ENCODE measurements around the gene TUBA1A.
"Not testable (repeated sequence)": the region's sequence is repeated elsewhere in the genome, so short reads cannot be mapped to it uniquely, and the experiment has no call there.

TUBA1A gene

GRCh38 chr12:49147384-49147783, 41.5 kb downstream of the TUBA1A start:
- DNase-seq (ENCODE audit: low read depth in 2 of 2) = no peak

GRCh38 chr12:49146406-49146805, 42.5 kb downstream of the TUBA1A start:
- no peak for DNase-seq (ENCODE audit: low read depth in 2 of 2)

GRCh38 chr12:49144384-49144783, 44.5 kb downstream of the TUBA1A start:
- no peak for DNase-seq (ENCODE audit: low read depth in 2 of 2)

- no peak for DNase-seq (ENCODE audit: low read depth in 2 of 2)
Observed at GRCh38 chr12:49138999-49139398, 49.9 kb downstream of the TUBA1A start.

- no peak for DNase-seq (ENCODE audit: low read depth in 2 of 2)
Observed at GRCh38 chr12:49138587-49138986, 50.3 kb downstream of the TUBA1A start.

GRCh38 chr12:49137476-49137875, 51.4 kb downstream of the TUBA1A start:
- no peak for DNase-seq (ENCODE audit: low read depth in 2 of 2)

- not testable (repeated sequence) for DNase-seq (ENCODE audit: low read depth in 2 of 2)
Observed at GRCh38 chr12:49136997-49137396, 51.9 kb downstream of the TUBA1A start.

All from stimulated activated CD4-positive, alpha-beta T cell treated with anti-CD3 and anti-CD28 coated beads, Interleukin-4, amount 100 ng/mL, for 48 hours (primary cell).